OCI-M2 (cell line): ENCODE measurements around the gene AIP.

Experiments
- DNase-seq: peaks from one replicate; lab custom pipeline; 2025; ENCODE audit not compliant: unreplicated experiment; lab: John Stamatoyannopoulos, UW

Gene AIP

GRCh38 chr11:67492801-67493547, 10.1 kb downstream of the AIP start:
- no peak for DNase-seq

- no peak for DNase-seq
These were observed 10.9 kb downstream of the AIP start for GRCh38 chr11:67493548-67494370.

DNA sequence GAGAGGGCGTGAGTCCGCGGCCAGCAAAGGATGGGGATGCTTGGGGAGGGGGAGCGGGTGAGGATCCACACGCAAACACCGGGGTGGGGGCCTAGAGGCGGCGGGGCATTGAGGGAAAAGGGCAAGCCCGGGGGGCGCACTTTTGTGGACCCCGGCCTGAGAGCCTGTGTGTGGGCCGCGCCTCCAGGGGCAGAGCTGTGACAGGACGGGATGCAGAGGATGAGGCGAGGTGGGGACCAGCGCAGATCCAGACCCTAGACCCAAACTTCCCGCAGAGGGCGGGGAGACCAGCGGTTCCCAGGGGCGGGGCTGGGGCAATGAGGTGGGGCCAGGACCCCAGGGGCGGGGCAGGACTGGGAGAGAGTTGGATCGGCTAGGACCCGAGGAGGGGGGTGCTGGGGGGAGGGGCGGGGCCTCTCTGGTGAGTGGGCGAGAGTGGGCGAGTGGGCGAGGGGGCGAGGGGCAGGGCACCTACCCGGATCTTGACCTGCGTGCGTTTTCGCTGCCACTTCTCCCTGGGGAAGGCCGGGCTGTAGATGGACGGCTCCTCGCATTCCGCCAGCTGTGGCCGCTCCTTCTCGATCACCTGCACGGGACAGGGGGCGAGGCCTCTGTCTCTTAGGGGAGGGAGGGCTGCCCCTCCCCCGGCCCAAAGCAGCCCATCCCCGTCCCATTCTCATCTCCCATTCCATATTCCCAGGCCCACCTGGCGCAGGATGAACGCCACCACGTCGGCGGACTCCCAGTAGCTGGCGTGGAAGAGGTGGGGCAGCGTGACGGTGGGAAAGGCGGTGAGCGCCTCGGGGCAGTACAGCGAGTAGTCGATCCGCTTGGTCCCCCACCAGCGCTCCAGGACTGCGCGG, 11.8 kb downstream of the AIP start:
- DNase-seq: no peak

- no peak for DNase-seq
These were observed 12.6 kb downstream of the AIP start for GRCh38 chr11:67495234-67496005.

DNA sequence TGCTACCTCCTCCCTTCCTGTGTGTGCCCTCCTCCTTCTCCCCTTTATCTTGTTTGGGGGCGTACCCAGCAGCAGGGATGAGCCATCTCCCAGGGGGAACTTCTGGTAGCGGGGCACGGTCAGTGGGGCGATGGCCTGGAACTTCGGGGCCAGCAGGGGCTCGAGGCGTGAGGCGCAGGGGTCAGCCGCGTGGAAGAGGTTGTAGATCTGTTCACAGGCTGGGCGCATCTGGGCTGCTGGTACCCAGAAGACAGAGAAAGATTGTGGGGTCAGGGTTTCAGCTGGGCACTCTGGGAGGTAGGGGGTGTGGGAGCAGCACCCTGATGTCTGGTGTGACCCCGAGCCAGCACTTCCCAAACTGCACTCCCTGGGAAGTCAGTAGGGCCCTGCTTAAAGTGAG, 13.3 kb downstream of the AIP start:
- DNase-seq: no peak

DNA sequence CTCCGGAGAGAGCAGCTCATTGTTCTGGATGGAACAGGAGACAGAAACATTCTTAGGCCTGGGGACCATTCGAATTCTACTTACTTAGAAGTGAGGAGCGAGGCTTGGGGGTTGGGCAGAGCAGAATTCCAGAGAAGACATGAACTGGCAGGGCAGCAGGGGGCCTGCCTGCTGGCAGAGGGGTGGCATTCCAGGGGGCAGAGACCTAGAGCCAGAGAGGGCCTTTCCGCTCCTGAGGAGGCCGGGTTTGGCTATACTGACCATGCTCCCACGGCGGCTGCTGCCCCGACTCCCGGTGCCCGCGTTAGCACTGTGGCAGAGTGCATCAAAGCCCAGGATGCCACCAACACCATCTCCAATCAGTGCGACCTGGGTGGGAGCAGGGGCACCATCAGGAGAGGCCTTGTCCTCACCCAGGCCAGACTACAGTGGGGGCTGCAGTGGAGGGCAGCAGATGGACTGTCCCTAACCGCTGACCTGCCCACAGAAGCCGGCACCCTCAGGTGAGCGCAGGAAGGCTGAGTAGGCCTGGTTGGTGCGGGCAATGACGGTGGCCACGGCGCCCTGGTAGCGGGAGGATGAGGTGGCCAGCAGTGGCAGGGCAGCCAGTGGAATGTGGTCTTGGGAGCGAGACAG, 14.9 kb downstream of the AIP start:
- DNase-seq: no peak

DNA sequence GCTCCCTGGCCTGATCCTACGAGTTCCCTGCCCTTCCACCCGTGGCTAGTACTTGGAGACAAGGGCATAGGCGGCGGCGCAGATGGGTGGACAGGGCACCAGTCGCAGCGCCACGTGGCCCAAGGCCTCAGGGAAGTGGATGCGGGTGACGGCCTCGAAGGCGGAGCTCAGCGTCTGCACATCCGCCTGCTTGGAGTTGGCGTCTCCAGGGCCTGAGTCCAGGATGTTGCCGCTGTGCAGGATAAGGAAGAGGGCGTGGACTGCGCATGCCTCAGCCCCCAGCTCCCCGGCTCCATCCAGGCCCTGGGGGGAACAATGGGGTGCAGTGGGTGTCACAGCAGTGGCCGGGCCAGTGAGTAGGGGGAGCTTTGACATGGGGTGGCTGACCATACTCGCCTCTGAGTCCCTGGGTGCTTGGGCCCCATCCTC, 15.7 kb downstream of the AIP start:
- DNase-seq: no peak

GRCh38 chr11:67499808-67500483, 17.1 kb downstream of the AIP start:
- DNase-seq: no peak

DNA sequence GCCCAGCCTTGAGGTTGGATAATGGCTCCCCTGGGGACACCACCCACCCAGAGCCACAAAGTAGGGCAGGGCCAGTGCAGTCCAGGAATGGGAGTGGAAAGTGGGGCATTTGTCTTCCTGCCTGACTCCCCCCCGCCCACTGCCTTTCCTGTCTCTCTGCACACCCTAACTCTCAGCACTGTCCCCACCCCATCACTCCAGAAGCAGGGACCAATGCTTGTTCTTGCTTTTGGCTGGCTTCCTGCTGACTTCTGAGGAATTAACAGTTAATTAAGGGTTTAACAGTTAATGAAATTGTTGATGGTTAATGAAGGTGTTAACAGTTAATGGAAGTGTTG, 17.6 kb downstream of the AIP start:
- no peak for DNase-seq

GRCh38 chr11:67500831-67501715, 18.2 kb downstream of the AIP start:
- DNase-seq: no peak

DNA sequence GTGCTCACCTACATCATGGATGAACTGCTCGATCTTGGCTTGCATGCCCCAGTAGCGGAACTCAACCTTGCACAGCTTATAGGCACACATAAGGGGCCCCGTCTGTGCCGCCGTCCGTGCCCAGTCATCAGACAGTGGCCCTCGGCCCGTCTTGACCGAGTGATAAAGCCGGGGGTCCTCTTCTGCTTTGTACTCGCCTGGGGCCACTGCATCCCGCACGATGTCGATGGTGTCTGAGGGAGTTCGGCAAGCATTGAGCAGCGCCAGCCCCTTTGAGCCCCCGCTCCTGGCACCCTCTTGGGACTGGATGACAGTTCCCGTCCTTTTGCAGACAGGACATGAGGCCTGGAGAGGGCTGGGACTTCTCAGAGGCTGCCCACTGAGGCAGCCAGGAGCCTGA, 19.0 kb downstream of the AIP start:
- DNase-seq: no peak

GRCh38 chr11:67502328-67502979, 19.6 kb downstream of the AIP start:
- no peak for DNase-seq

- DNase-seq: no peak
These were observed 20.5 kb downstream of the AIP start for GRCh38 chr11:67503119-67504004.

GRCh38 chr11:67504005-67504949, 21.5 kb downstream of the AIP start:
- no peak for DNase-seq

DNA sequence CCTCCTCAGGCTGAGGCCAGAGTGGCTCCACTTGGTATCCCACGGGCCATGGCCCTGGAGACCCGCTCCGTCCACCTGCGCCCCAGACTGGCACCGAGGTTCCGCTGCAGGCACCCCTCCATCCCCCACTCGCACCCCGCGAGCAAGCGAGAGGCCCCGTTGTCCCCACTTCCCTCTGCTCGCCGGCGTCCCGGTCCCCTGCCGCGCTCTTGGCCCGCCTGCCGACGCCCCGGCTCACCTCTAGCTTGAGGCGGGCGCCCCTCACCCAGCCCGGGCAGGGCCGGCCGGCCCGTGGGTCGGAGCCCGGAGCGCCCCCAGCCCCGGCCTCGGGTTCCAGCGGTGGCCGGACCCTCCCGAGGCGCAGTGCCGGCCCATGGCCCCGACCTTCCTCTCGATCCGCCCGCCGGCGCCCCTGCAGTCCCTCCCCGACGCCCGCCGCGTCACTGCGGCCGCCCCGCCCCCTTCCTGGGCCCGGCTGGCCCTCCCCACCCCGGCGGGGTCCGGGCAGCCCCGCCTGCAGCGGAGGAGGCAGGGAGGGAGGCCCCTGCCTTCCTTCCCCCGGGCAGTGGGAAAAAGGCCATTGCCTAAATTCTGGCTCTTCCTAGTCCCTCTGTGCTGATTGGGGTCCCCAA, 22.2 kb downstream of the AIP start, which contains the start of gene PITPNM1:
TSS of gene PITPNM1 (minus strand) at position 414 of the 632 bp plus-strand sequence. CDS start 1,183 bp downstream, outside the sequence.
- DNase-seq: peak; percentile 29
